Sigmoid colon (tissue), 4 donors: ENCODE measurements around the gene MTUS2.

Experiments used
- EP300 ChIP-seq, 4 donors: sonication (generic); formaldehyde crosslinking; IDR thresholded peaks; one replicate each; pipeline ENCODE4 v1.6.1; 2017; ENCODE audit warnings: antibody characterized with exemption in 4 of 4
- TF ChIP-seq, protein P1 (sequence below), 4 experiments: fragments of 450-650 bp in 3 of 4; fragments of 200-600 bp in 1 of 4; IDR thresholded peaks; one replicate each; pipeline ENCODE4 v1.5.1; 2016 to 2019; ENCODE audit warnings: antibody characterized with exemption in 4 of 4, mild to moderate bottlenecking in 3 of 4, moderate library complexity in 2 of 4

DNA sequence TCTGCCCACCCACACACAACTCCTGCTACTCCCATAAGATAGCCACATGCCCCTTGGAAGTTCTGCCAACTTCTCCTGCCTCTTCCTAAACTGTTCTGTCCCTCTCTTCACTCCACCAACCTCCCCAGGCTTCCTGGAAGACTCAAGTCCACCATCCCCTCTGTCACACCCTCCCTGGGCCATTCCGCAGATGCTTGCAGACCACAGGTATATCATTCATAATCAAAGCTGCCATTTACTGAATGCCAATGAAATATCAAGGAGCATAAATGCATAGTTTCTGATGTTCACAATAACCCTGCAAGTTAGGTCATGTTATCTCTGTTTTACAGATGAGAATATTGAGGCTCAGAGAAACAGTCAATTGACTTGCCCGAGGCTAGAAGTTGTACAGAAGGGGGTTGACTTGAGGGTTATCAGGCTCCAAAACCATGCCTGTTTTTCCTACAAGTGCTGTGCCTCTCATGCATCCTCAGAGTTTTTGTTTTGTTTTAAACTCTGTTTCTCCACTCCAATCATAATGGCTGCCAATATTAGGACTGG is 639.7 kb downstream of the MTUS2 start:
- TF ChIP-seq EP300 (IDR thresholded peaks at IDR 0.05), result no peak
- TF ChIP-seq, protein P1, sequence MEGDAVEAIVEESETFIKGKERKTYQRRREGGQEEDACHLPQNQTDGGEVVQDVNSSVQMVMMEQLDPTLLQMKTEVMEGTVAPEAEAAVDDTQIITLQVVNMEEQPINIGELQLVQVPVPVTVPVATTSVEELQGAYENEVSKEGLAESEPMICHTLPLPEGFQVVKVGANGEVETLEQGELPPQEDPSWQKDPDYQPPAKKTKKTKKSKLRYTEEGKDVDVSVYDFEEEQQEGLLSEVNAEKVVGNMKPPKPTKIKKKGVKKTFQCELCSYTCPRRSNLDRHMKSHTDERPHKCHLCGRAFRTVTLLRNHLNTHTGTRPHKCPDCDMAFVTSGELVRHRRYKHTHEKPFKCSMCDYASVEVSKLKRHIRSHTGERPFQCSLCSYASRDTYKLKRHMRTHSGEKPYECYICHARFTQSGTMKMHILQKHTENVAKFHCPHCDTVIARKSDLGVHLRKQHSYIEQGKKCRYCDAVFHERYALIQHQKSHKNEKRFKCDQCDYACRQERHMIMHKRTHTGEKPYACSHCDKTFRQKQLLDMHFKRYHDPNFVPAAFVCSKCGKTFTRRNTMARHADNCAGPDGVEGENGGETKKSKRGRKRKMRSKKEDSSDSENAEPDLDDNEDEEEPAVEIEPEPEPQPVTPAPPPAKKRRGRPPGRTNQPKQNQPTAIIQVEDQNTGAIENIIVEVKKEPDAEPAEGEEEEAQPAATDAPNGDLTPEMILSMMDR (IDR thresholded peaks at IDR 0.05), result no peak
